HG03457 (cell line): ENCODE data around the gene RTN4RL2.

Experiments
- ATAC-seq: cut with Tn5 transposase; IDR thresholded peaks from one replicate; pipeline ENCODE4 v1.9.1; 2021; ENCODE audit warnings: moderate number of reproducible peaks; ENCODE audit not compliant: unreplicated experiment

The RTN4RL2 gene

GRCh38 chr11:57523419-57523818 is 63.1 kb downstream of the RTN4RL2 start:
- no peak for ATAC-seq
